DOHH2 (cell line): Measurements from ENCODE around the gene KPRP.

ENCODE experiments used
- CTCF ChIP-seq: fragments of 200-600 bp; sonication (generic); IDR thresholded peaks from one replicate; pipeline ENCODE4 v1.5.1; 2014; ENCODE audit warnings: antibody characterized with exemption, mild to moderate bottlenecking, low read depth, low read length; ENCODE audit not compliant: poor library complexity, severe bottlenecking
- EZH2phosphoT487 ChIP-seq: fragments of 200-600 bp; sonication (generic); IDR thresholded peaks from 2 replicates; pipeline ENCODE4 v1.6.1; 2017; ENCODE audit warnings: borderline replicate concordance, mild to moderate bottlenecking, antibody characterized with exemption, low read length, moderate library complexity, mixed read lengths

DNA sequence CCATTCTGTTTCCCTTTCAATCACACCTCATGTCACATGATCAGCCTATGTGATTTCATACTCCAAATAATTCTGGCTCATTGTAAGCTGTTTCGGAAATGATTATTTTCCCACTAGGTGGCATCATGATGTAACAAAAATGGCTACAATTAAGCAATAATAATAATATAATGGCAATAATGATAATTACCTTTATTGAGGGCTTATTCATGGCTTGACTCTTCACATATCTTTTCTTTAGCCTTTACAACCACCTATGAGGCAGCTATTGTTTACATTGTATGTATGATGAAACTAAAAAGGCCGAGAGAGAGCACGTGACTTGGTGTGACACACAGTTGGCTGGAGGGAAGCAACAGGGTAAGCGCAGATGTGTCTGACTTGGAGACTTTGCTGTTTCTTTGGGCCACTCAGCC is 12.5 kb upstream of the KPRP start:
- TF ChIP-seq CTCF, result peak; percentile 42
- no peak for TF ChIP-seq EZH2phosphoT487
